ENCODE measurements around the gene TMEM97. TPM values are rescaled to one million over a fixed set of nuclear protein-coding genes. Genes with fewer than 3 reads are reported as not detected.

The TMEM97 gene
- total RNA-seq, 1 donor from 2014 or later = 13.6 TPM

- no peaks in the 10 kb centered on the region for H3K27me3 Mint-ChIP-seq (ENCODE audit: low read depth)
- H3K4me3 Mint-ChIP-seq (ENCODE audit: unreplicated experiment) = no peak overlapping the region
- no peak overlapping the region for H3K27ac Mint-ChIP-seq (ENCODE audit: unreplicated experiment)
- H3K4me1 Mint-ChIP-seq (ENCODE audit: low read depth) = peaks cover 16% of the 10 kb centered on the region
- DNase-seq (ENCODE audit: low spot score) = peak; percentile 35
- no peaks in the 10 kb centered on the region for H3K36me3 Mint-ChIP-seq (ENCODE audit: low read depth)
- no peaks in the 10 kb centered on the region for H3K9me3 Mint-ChIP-seq (ENCODE audit: low read depth)
- peak; percentile 16 for TF ChIP-seq CTCF (IDR thresholded peaks at IDR 0.05)
Observed at GRCh38 chr17:28366605-28367004, 47.6 kb downstream of the TMEM97 start.

- no peak overlapping the region for H3K27ac Mint-ChIP-seq (ENCODE audit: unreplicated experiment)
- no peak overlapping the region for H3K4me3 Mint-ChIP-seq (ENCODE audit: unreplicated experiment)
- H3K9me3 Mint-ChIP-seq (ENCODE audit: low read depth) = no peaks in the 10 kb centered on the region
- no peak for TF ChIP-seq CTCF (IDR thresholded peaks at IDR 0.05)
- no peaks in the 10 kb centered on the region for H3K36me3 Mint-ChIP-seq (ENCODE audit: low read depth)
- DNase-seq (ENCODE audit: low spot score) = peak; percentile 81
- H3K27me3 Mint-ChIP-seq (ENCODE audit: low read depth) = no peaks in the 10 kb centered on the region
- peaks cover 21% of the 10 kb centered on the region for H3K4me1 Mint-ChIP-seq (ENCODE audit: low read depth)
Observed at GRCh38 chr17:28367641-28368305, 48.8 kb downstream of the TMEM97 start.

DNA sequence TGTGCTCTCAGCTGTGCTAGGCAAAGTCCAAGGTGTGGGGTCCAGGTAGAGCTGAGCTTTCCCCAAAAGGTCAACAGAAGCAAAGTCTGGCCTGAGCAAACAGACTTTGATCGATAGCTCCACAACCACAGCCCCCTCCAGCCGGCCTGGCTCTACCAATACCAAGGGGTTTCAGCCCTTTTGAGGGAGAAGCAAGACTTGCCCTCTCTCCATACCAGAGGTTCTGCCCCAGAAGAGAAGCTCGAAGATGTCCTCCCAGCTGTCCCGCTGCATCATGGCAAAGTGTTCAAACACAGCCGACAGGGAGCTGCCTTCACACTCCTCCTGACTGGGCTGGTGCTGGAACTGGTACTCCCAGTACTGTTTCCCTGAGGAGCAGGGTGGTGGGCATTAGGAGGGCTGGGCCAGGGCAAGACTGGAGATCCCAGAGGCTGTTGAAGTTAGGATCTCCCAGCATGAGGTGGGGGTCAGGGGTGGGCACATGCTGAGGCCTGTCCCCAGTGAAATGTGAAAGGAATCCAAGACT lies 49.4 kb downstream of the TMEM97 start:
- Mint-ChIP-seq H3K9me3 (ENCODE audit: low read depth) (no peaks in the 10 kb centered on the region), H3K36me3 (ENCODE audit: low read depth) (no peaks in the 10 kb centered on the region), H3K27me3 (ENCODE audit: low read depth) (no peaks in the 10 kb centered on the region), H3K27ac (ENCODE audit: unreplicated experiment) (no peak overlapping the region), H3K4me3 (ENCODE audit: unreplicated experiment) (no peak overlapping the region), H3K4me1 (ENCODE audit: low read depth) (peaks cover 27% of the 10 kb centered on the region)
- DNase-seq (ENCODE audit: low spot score) = peak; percentile 68
- no peak for TF ChIP-seq CTCF (IDR thresholded peaks at IDR 0.05)

DNA sequence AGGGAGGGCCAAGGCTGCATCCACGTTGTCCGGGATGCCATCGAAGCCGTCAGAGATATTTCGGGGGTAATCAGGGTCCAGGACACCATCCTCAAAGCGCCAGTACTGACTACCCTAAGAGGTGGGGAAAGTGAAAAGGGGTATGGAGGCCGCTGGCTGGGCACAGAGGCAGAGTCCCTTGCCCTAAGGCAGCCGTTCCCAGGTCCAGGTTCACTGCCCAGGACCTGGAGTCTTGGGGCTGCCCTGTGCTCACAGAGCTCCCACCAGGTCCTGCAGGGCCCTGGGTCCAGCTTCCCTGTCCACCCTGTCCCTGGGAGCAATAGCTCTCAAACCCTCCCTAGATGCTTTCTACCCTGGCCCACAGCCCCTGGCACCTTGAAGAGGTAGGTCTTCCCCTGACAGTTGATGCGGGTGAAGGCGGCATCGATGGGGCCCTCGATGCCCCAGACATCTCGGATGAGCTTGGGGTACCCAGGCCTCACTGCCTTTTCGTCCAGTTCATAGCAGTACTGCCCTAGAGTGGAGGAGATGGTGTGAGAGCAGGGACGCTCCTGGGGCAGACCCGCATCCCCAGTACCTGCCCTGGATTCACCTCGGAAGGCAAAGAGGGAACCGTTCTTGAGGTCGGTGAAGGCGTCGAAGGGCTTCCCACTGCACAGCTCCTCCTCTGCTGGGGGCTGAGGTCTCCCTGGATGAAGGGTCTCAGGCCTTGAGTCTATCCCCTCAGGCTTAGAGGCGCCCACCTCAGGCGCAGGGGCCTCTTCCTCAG lies 50.1 kb downstream of the TMEM97 start:
- Mint-ChIP-seq H3K4me3 (ENCODE audit: unreplicated experiment) (no peak overlapping the region), H3K27me3 (ENCODE audit: low read depth) (no peaks in the 10 kb centered on the region), H3K36me3 (ENCODE audit: low read depth) (no peaks in the 10 kb centered on the region), H3K4me1 (ENCODE audit: low read depth) (peaks cover 33% of the 10 kb centered on the region), H3K9me3 (ENCODE audit: low read depth) (no peaks in the 10 kb centered on the region), H3K27ac (ENCODE audit: unreplicated experiment) (no peak overlapping the region)
- no peak for DNase-seq (ENCODE audit: low spot score)
- TF ChIP-seq CTCF (IDR thresholded peaks at IDR 0.05) = no peak

DNA sequence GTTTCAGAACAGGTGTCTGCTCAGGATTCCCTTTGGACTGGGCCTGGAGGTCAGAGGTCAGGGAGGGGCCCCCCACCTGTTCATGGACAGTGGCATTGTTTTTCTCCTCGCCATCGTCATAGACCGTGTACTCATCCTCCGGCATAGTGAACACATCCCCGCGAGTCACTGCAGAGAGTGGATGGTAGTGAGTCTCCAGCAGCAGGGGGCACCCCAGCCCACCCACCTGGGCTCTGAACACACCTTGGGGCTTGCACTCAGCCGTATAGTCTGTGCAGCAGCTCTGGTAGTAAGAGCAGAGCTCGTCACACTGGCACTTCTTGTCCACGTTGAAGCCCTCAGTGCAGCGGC lies 50.7 kb downstream of the TMEM97 start:
- H3K36me3 Mint-ChIP-seq (ENCODE audit: low read depth) = no peaks in the 10 kb centered on the region
- no peak overlapping the region for H3K27ac Mint-ChIP-seq (ENCODE audit: unreplicated experiment)

More for the DNA sequence above, 50.7 kb downstream of the TMEM97 start:
- no peak for DNase-seq (ENCODE audit: low spot score)
- peak; percentile 7 for TF ChIP-seq CTCF (IDR thresholded peaks at IDR 0.05)
- H3K4me1 Mint-ChIP-seq (ENCODE audit: low read depth) = peaks cover 33% of the 10 kb centered on the region
- no peak overlapping the region for H3K4me3 Mint-ChIP-seq (ENCODE audit: unreplicated experiment)
- no peaks in the 10 kb centered on the region for H3K9me3 Mint-ChIP-seq (ENCODE audit: low read depth)
- no peaks in the 10 kb centered on the region for H3K27me3 Mint-ChIP-seq (ENCODE audit: low read depth)

All from chondrocyte (in vitro differentiated cells).